ENCODE measurements around the gene FABP1. TPM values are rescaled to one million over a fixed set of nuclear protein-coding genes. Genes with fewer than 3 reads are reported as not detected.

Gene FABP1
- total and polyA plus RNA-seq, 2 donors from 2014 or later: 1,596 TPM; not detected in 1

DNA sequence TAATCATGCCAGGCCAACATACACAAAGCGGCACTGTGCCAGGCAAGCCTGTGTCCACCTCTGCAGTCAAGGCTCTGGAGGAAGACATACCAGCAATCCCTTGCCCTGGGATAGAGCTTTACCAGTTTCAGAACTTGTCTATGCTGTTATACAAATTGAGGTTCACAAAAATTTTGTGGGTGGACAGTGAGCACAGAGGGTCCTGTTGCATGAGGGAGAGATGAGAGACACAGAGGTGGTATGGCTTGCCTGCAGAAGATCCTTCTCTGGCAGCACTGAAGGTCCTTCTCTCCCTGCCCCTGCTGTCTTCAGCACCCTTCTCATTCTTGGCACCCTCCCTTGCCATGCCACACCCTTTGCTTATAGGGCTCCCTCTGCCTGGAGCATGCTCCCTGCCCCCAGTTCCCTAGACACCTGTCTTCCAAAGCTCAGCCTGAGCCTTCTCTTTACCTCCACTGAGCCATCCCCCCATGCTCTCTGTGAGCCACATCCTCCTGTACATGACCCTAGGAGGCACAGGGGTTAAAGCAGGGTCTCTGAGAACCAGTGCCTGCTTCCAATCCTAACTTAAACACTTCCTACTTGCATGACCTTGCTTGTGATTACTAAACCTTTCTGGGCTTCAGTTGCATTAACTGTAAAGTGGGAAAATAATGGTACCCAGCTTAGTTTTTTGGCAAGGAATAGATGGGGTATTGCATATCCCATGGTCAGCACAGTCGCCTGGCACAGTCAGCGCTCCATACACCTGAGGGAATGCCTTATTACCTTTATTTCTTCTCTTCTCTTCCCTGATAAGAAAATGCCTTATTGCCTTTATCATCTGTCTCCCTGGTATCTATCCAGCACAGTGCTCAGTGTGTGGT is 857 bp downstream of the FABP1 start:
- no peak for DNase-seq
- Histone ChIP-seq H3K4me3 (ENCODE audit: low read length in 3 of 3) (peak overlapping the region in 2 of 3 donors; percentile 73 to 83), H3K27me3 (ENCODE audit: control insufficient read depth, insufficient read depth, low read length) (no peaks in the 10 kb centered on the region), H3K9me3 (ENCODE audit: control insufficient read depth in 2 of 3, insufficient read depth in 1 of 3, low read length in 3 of 3) (no peaks in the 10 kb centered on the region), H3K4me1 (ENCODE audit: control insufficient read depth in 2 of 3, insufficient read depth in 2 of 3, low read depth in 1 of 3, low read length in 3 of 3) (no peaks in the 10 kb centered on the region), H3K36me3 (ENCODE audit: control insufficient read depth in 2 of 3, insufficient read depth in 3 of 3, low read length in 3 of 3) (no peaks in the 10 kb centered on the region), H3K27ac (ENCODE audit: low read depth in 2 of 2, low read length in 2 of 2) (peak overlapping the region; percentile 40 to 79), H3K9ac (ENCODE audit: low read length in 3 of 3) (peak overlapping the region in 1 of 3 donors; percentile 47)
- intact Hi-C loops (cut with DNase I): no loop called here
- no peak for FAIRE-seq
- TF ChIP-seq, protein P1, sequence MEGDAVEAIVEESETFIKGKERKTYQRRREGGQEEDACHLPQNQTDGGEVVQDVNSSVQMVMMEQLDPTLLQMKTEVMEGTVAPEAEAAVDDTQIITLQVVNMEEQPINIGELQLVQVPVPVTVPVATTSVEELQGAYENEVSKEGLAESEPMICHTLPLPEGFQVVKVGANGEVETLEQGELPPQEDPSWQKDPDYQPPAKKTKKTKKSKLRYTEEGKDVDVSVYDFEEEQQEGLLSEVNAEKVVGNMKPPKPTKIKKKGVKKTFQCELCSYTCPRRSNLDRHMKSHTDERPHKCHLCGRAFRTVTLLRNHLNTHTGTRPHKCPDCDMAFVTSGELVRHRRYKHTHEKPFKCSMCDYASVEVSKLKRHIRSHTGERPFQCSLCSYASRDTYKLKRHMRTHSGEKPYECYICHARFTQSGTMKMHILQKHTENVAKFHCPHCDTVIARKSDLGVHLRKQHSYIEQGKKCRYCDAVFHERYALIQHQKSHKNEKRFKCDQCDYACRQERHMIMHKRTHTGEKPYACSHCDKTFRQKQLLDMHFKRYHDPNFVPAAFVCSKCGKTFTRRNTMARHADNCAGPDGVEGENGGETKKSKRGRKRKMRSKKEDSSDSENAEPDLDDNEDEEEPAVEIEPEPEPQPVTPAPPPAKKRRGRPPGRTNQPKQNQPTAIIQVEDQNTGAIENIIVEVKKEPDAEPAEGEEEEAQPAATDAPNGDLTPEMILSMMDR (IDR thresholded peaks at IDR 0.05; ENCODE audit: borderline replicate concordance, extremely low read depth, insufficient read depth): no peak

DNA sequence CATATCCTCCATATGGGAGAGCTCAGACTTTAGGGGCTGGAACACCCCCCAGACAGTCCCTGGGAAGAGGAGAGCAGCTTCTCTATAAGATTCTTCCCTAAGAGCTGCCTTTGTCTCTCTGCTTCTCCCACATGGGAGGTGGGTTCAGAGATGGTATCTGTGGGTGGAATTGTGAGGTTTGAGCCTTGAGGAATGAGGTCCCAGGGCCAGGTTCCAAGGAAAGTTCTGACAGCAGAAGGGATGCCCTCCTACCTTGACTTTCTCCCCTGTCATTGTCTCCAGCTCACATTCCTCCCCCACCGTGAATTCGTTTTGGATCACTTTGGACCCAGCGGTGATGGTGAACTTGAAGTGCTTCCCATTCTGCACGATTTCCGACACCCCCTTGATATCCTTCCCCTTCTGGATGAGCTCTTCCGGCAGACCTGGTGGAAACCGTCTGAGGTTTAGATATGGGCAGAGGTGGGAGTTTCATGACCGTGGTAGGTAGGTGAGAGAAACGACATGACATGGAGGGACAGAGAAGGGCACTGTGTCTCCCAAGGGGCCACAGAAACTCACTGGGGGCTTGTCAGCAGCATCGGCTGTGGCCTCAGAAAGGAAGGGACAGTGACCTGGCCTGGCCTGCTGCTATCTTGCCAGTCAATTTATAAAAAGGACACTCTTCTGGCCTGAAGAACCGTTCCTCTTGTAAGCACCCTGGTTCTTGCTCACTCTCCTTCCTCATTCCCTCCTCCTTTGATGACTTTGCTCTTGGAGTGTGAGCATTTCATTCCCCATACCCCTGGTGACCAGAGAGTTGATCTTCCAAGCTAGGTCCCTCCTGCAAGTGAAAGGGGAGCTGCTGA is 1.7 kb downstream of the FABP1 start:
- no peaks in the 10 kb centered on the region for H3K4me1 ChIP-seq (ENCODE audit: control insufficient read depth in 2 of 3, insufficient read depth in 2 of 3, low read depth in 1 of 3, low read length in 3 of 3)
- H3K9ac ChIP-seq (ENCODE audit: low read length in 3 of 3): peak overlapping the region in 1 of 3 donors; percentile 47
- DNase-seq (no peak), FAIRE-seq (no peak)
- no peaks in the 10 kb centered on the region for H3K9me3 ChIP-seq (ENCODE audit: control insufficient read depth in 2 of 3, insufficient read depth in 1 of 3, low read length in 3 of 3)
- H3K4me3 ChIP-seq (ENCODE audit: low read length in 3 of 3): peak overlapping the region in 2 of 3 donors; percentile 73 to 83
- no peaks in the 10 kb centered on the region for H3K27me3 ChIP-seq (ENCODE audit: control insufficient read depth, insufficient read depth, low read length)
- H3K27ac ChIP-seq (ENCODE audit: low read depth in 2 of 2, low read length in 2 of 2): peak overlapping the region in 1 of 2 donors; percentile 9
- intact Hi-C loops (cut with DNase I): no loop called here
- H3K36me3 ChIP-seq (ENCODE audit: control insufficient read depth in 2 of 3, insufficient read depth in 3 of 3, low read length in 3 of 3): no peaks in the 10 kb centered on the region
- TF ChIP-seq, protein P1 (IDR thresholded peaks at IDR 0.05; ENCODE audit: borderline replicate concordance, extremely low read depth, insufficient read depth): no peak

DNA sequence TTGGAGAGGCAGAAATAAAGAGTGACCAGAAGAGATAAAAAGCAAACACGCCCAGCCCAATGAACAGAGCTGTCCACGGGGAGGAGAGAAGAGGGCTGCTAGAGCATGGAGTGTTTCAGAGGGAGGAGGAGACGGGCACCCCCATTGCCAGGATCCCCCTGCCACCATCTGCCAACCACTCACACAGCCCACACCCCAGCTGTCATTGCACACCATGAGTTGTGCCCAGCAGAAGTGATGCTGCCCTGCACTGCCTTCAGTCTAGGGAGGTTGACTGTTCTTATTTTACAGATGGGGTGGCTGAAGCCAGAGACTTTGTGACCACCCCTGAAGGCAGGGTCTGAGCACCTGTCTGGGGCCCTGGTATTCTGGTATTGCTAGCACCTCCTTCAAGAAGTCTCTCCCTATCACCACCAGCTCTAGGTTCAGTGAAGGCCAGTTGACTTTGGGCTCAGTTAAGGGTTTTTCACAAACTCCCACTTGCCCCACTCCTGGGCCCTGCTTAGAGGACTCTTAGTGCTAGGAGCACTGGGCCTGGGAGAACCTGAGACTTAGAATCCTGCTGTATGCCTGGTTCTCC is 2.4 kb downstream of the FABP1 start:
- FAIRE-seq (no peak), DNase-seq (no peak)
- Histone ChIP-seq H3K9me3 (ENCODE audit: control insufficient read depth in 2 of 3, insufficient read depth in 1 of 3, low read length in 3 of 3) (no peaks in the 10 kb centered on the region), H3K4me1 (ENCODE audit: control insufficient read depth in 2 of 3, insufficient read depth in 2 of 3, low read depth in 1 of 3, low read length in 3 of 3) (no peaks in the 10 kb centered on the region), H3K4me3 (ENCODE audit: low read length in 3 of 3) (peak overlapping the region in 2 of 3 donors; percentile 73 to 83), H3K27me3 (ENCODE audit: control insufficient read depth, insufficient read depth, low read length) (no peaks in the 10 kb centered on the region), H3K9ac (ENCODE audit: low read length in 3 of 3) (no peak overlapping the region), H3K27ac (ENCODE audit: low read depth in 2 of 2, low read length in 2 of 2) (no peak overlapping the region), H3K36me3 (ENCODE audit: control insufficient read depth in 2 of 3, insufficient read depth in 3 of 3, low read length in 3 of 3) (no peaks in the 10 kb centered on the region)
- intact Hi-C loops (cut with DNase I): no loop called here
- TF ChIP-seq, protein P1 (IDR thresholded peaks at IDR 0.05; ENCODE audit: borderline replicate concordance, extremely low read depth, insufficient read depth): no peak

All from kidney (tissue), 14 donors.